HEK293 (cell line): Measurements from ENCODE around the gene ARHGAP26.

Source experiments
- CTCF ChIA-PET: fragments of 350-600 bp; formaldehyde crosslinking; extraction: SDS; loops from one replicate; lab custom pipeline; 2021; ENCODE audit warnings: antibody characterized with exemption; lab: Yijun Ruan, JAX
- POLR2A ChIA-PET: fragments of 300-600 bp; formaldehyde crosslinking; extraction: SDS; loops from one replicate; lab custom pipeline; 2020; ENCODE audit warnings: antibody characterized with exemption, inconsistent platforms; lab: Yijun Ruan, JAX
- H3K27ac ChIP-seq: fragments of 200-500 bp; sonication (Bioruptor generic); 2 replicates; pipeline ENCODE4 v1.5.1; 2014; ENCODE audit warnings: low read depth, low read length, control low read depth, inconsistent platforms; ENCODE audit errors: extremely low read depth
- H3K36me3 ChIP-seq, 2 experiments: fragments of 200-500 bp in 1 of 2; sonication (Bioruptor generic) in 1 of 2; 1 replicate in 1 of 2; 2 replicates in 1 of 2; pipeline ENCODE4 v1.5.1; 2014 to 2017; ENCODE audit warnings: inconsistent platforms in 2 of 2, low read length in 2 of 2; ENCODE audit not compliant: control insufficient read depth in 2 of 2, insufficient read depth in 1 of 2
- H3K4me1 ChIP-seq: fragments of 200-500 bp; sonication (Bioruptor generic); 2 replicates; pipeline ENCODE4 v1.5.1; 2014; ENCODE audit warnings: mild to moderate bottlenecking, low read length, inconsistent platforms; ENCODE audit not compliant: control insufficient read depth, insufficient read depth
- H3K4me3 ChIP-seq: 2 replicates; pipeline ENCODE4 v1.5.1; 2011; ENCODE audit warnings: low read depth, mild to moderate bottlenecking, control low read depth, low read length, moderate library complexity
- H3K9me3 ChIP-seq: fragments of 200-500 bp; sonication (Bioruptor generic); 2 replicates; pipeline ENCODE4 v1.5.1; 2014; ENCODE audit warnings: low read depth, low read length, inconsistent platforms; ENCODE audit not compliant: control insufficient read depth, insufficient read depth
- BCL11A ChIP-seq: fragments of 450-650 bp; formaldehyde crosslinking; IDR thresholded peaks from 2 replicates; pipeline ENCODE4 v1.5.1; 2016; ENCODE audit warnings: low read depth, missing biosample characterization, missing genetic modification characterization
- HOXD13 ChIP-seq: sonication (generic); formaldehyde crosslinking; IDR thresholded peaks from 2 replicates; pipeline ENCODE4 v1.8.0; 2022; ENCODE audit warnings: missing genetic modification reagents, borderline replicate concordance
- SETDB1 ChIP-seq: IDR thresholded peaks from one replicate; pipeline ENCODE4 v1.6.1; 2017; ENCODE audit warnings: mild to moderate bottlenecking, low read length, moderate library complexity, mixed read lengths; ENCODE audit not compliant: insufficient read length
- TCF7L2 ChIP-seq: IDR thresholded peaks from 2 replicates; pipeline ENCODE4 v1.6.1; 2011; ENCODE audit warnings: low read depth, mild to moderate bottlenecking, inconsistent platforms, low read length, moderate library complexity, borderline replicate concordance
- ZBTB7A ChIP-seq: fragments of 450-650 bp; formaldehyde crosslinking; IDR thresholded peaks from 2 replicates; pipeline ENCODE4 v1.5.1; 2016; ENCODE audit warnings: low read depth, missing biosample characterization, missing genetic modification characterization
- ZNF112 ChIP-seq: fragments of 450-650 bp; formaldehyde crosslinking; IDR thresholded peaks from 2 replicates; pipeline ENCODE4 v1.5.0; 2017; ENCODE audit warnings: missing biosample characterization, missing genetic modification characterization
- ZNF292 ChIP-seq: fragments of 450-650 bp; formaldehyde crosslinking; IDR thresholded peaks from 2 replicates; pipeline ENCODE4 v1.5.1; 2016; ENCODE audit warnings: low read depth, missing biosample characterization, missing genetic modification characterization, borderline replicate concordance
- ZNF302 ChIP-seq: fragments of 450-650 bp; formaldehyde crosslinking; IDR thresholded peaks from 2 replicates; pipeline ENCODE4 v1.5.1; 2016; ENCODE audit warnings: missing biosample characterization, missing genetic modification characterization, low read depth
- ZNF324 ChIP-seq: fragments of 450-650 bp; formaldehyde crosslinking; IDR thresholded peaks from 2 replicates; pipeline ENCODE4 v1.5.1; 2016; ENCODE audit warnings: missing biosample characterization, missing genetic modification characterization
- ZNF398 ChIP-seq: fragments of 450-650 bp; formaldehyde crosslinking; IDR thresholded peaks from 2 replicates; pipeline ENCODE4 v1.5.1; 2017; ENCODE audit warnings: missing biosample characterization, missing genetic modification characterization
- ZNF426 ChIP-seq: fragments of 450-650 bp; formaldehyde crosslinking; IDR thresholded peaks from 2 replicates; pipeline ENCODE4 v1.5.1; 2017; ENCODE audit warnings: missing biosample characterization, missing genetic modification characterization, mild to moderate bottlenecking, inconsistent platforms, moderate library complexity
- ZNF514 ChIP-seq: fragments of 450-650 bp; formaldehyde crosslinking; IDR thresholded peaks from 2 replicates; pipeline ENCODE4 v1.5.1; 2016; ENCODE audit warnings: missing biosample characterization, missing genetic modification characterization
- ZNF530 ChIP-seq: fragments of 450-650 bp; formaldehyde crosslinking; IDR thresholded peaks from 2 replicates; pipeline ENCODE4 v1.5.1; 2016; ENCODE audit warnings: low read depth, missing biosample characterization, missing genetic modification characterization
- ZNF658 ChIP-seq: fragments of 450-650 bp; formaldehyde crosslinking; IDR thresholded peaks from 2 replicates; pipeline ENCODE4; 2016; ENCODE audit warnings: missing biosample characterization, missing genetic modification characterization
- ZNF830 ChIP-seq: fragments of 450-650 bp; IDR thresholded peaks from 2 replicates; pipeline ENCODE4 v1.5.0; 2018; ENCODE audit warnings: missing biosample characterization, missing genetic modification characterization, low read depth, mild to moderate bottlenecking, moderate library complexity
- ZSCAN23 ChIP-seq: fragments of 450-650 bp; formaldehyde crosslinking; IDR thresholded peaks from 2 replicates; pipeline ENCODE4 v1.5.1; 2016; ENCODE audit warnings: missing biosample characterization, missing genetic modification characterization
- TF ChIP-seq, protein P1 (sequence below): fragments of 450-650 bp; formaldehyde crosslinking; IDR thresholded peaks from 2 replicates; pipeline ENCODE4 v1.5.1; 2016; ENCODE audit warnings: missing biosample characterization, missing genetic modification characterization
- TF ChIP-seq, protein P2 (sequence below): fragments of 450-650 bp; formaldehyde crosslinking; IDR thresholded peaks from 2 replicates; pipeline ENCODE4 v1.5.1; 2016; ENCODE audit warnings: missing biosample characterization, missing genetic modification characterization

ARHGAP26 gene

DNA sequence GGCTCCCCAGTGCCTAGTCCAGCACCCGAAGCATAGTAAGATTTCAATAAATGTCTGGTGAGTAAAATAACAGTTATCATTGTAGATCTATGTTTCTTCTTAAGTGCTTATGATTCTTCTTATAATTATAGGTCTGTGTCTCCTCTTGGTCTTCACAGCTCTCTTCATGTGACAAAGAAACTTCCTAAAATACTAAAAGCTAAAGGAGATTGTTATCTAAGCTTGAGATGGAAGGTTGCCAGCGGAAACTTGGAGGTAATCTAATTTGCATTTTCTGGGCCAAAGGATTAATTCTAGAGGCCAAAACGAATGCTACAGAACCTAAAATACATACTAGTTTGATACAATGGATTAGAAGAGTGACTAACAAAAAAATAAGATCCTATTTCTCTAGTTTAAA lies 13.6 kb upstream of the ARHGAP26 start:
- POLR2A ChIA-PET = no interaction called here
- H3K4me1 ChIP-seq = peaks cover 9% of the 10 kb centered on the region
- H3K9me3 ChIP-seq = no peaks in the 10 kb centered on the region
- no peak overlapping the region for H3K4me3 ChIP-seq
- no peak overlapping the region for H3K27ac ChIP-seq
- no peaks in the 10 kb centered on the region for H3K36me3 ChIP-seq
- CTCF ChIA-PET = interaction anchor here (0.7 kb wide), 1 partner anchor 123 kb away, joined by 4 read pairs; no protein-coding TSS in a partner anchor
- TF ChIP-seq, protein P1, sequence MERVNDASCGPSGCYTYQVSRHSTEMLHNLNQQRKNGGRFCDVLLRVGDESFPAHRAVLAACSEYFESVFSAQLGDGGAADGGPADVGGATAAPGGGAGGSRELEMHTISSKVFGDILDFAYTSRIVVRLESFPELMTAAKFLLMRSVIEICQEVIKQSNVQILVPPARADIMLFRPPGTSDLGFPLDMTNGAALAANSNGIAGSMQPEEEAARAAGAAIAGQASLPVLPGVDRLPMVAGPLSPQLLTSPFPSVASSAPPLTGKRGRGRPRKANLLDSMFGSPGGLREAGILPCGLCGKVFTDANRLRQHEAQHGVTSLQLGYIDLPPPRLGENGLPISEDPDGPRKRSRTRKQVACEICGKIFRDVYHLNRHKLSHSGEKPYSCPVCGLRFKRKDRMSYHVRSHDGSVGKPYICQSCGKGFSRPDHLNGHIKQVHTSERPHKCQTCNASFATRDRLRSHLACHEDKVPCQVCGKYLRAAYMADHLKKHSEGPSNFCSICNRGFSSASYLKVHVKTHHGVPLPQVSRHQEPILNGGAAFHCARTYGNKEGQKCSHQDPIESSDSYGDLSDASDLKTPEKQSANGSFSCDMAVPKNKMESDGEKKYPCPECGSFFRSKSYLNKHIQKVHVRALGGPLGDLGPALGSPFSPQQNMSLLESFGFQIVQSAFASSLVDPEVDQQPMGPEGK (tag by site-specific recombination) = no peak
- no peak for TF ChIP-seq ZNF830 (tag by site-specific recombination)
- TF ChIP-seq ZNF658 (tag by site-specific recombination) = no peak
- TF ChIP-seq ZNF398 = no peak
- no peak for TF ChIP-seq ZSCAN23
- TF ChIP-seq SETDB1 = no peak
- no peak for TF ChIP-seq TCF7L2

DNA sequence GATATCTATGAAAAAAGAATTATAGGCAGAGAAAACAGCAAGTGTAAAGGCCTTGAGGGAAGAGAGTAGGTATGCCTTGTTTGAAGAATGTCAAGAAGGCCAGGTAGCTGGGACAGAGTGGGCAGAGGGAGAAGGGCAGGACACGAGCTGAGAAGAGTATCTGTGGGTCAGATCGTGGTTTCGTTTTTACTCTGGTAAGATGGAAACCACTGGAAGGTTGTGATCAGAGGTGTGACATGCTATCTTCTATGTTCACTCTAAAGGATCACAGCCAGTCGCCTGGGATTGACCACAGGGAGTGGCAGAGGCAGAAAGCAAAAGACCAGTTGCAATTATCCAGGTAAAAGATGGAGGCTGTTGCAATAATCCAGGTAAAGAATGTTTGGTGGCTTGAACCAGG lies 12.6 kb upstream of the ARHGAP26 start:
- CTCF ChIA-PET = interaction anchor here (0.6 kb wide), 1 partner anchor 48 kb away, joined by 3 read pairs; no protein-coding TSS in a partner anchor
- no peak overlapping the region for H3K27ac ChIP-seq
- H3K9me3 ChIP-seq = no peaks in the 10 kb centered on the region
- no peaks in the 10 kb centered on the region for H3K36me3 ChIP-seq
- peaks cover 9% of the 10 kb centered on the region for H3K4me1 ChIP-seq
- TF ChIP-seq, protein P2, sequence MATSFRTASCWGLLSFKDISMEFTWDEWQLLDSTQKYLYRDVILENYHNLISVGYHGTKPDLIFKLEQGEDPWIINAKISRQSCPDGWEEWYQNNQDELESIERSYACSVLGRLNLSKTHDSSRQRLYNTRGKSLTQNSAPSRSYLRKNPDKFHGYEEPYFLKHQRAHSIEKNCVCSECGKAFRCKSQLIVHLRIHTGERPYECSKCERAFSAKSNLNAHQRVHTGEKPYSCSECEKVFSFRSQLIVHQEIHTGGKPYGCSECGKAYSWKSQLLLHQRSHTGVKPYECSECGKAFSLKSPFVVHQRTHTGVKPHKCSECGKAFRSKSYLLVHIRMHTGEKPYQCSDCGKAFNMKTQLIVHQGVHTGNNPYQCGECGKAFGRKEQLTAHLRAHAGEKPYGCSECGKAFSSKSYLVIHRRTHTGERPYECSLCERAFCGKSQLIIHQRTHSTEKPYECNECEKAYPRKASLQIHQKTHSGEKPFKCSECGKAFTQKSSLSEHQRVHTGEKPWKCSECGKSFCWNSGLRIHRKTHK (tag by site-specific recombination) = no peak
- TF ChIP-seq HOXD13 = no peak
- TF ChIP-seq ZNF514 (tag by site-specific recombination) = no peak
- no peak for TF ChIP-seq ZNF830 (tag by site-specific recombination)
- TF ChIP-seq ZNF292 (tag by site-specific recombination) = no peak
- no peak for TF ChIP-seq ZNF324
- no peak for TF ChIP-seq ZNF302
- TF ChIP-seq BCL11A = no peak
- TF ChIP-seq ZBTB7A (tag by site-specific recombination) = no peak
- no peak for TF ChIP-seq ZNF530
- TF ChIP-seq ZNF426 (tag by site-specific recombination) = no peak
- TF ChIP-seq ZNF112 (tag by site-specific recombination) = no peak
- POLR2A ChIA-PET = no interaction called here
- no peak overlapping the region for H3K4me3 ChIP-seq
